Colonic mucosa (tissue), 4 donors: ENCODE data around the gene PDE8B. TPM values are rescaled to one million over a fixed set of nuclear protein-coding genes. Genes with fewer than 3 reads are reported as not detected.

Source experiments
- DNase-seq: peaks from one replicate; pipeline ENCODE4 v3.0.0-alpha.2; 2020
- H3K27ac ChIP-seq: fragments of 200-600 bp; one replicate; pipeline ENCODE4 v1.8.0; 2021
- H3K27me3 ChIP-seq: fragments of 200-600 bp; one replicate; pipeline ENCODE4 v1.8.0; 2021
- H3K36me3 ChIP-seq: fragments of 200-600 bp; one replicate; pipeline ENCODE4 v1.8.0; 2021
- H3K4me1 ChIP-seq: fragments of 200-600 bp; one replicate; pipeline ENCODE4 v1.8.0; 2021; ENCODE audit warnings: mild to moderate bottlenecking
- H3K4me3 ChIP-seq: fragments of 200-600 bp; one replicate; pipeline ENCODE4 v1.8.0; 2021
- H3K9ac ChIP-seq, 2 donors: one replicate each; pipeline ENCODE4 v1.7.0; 2013; ENCODE audit warnings: control low read depth in 2 of 2, low read depth in 2 of 2, low read length in 2 of 2
- H3K9me3 ChIP-seq: fragments of 200-600 bp; one replicate; pipeline ENCODE4 v1.8.0; 2021
- intact Hi-C: fragments of 100-400 bp; cut with DNase I; formaldehyde crosslinking; loops from one replicate; pipeline ENCODE4 v1.14.1; 2022
- total RNA-seq, 2 donors: library from RNA; stranded (reverse); fragmentation: NEBNext Ultra II Directional in 1 of 2; extraction: Animal tissue kit (Norgen Biotek cat#: 25700) in 1 of 2; gene quantifications; one replicate each; pipeline ENCODE4 v1.2.1, GENCODE V29; 2021
- TF ChIP-seq, protein P1 (sequence below): fragments of 200-600 bp; IDR thresholded peaks from one replicate; pipeline ENCODE4 v1.8.0; 2022; ENCODE audit warnings: antibody characterized with exemption, mild to moderate bottlenecking
- donor health status: healthy.
- donor health status: DM: no; HTN: no; CAD: no.
- donor health status: DM: no; HTN: no; CAD: no.

The PDE8B gene
- total RNA-seq, 2 donors from 2014 or later: 0.86 to 1.8 TPM

DNA sequence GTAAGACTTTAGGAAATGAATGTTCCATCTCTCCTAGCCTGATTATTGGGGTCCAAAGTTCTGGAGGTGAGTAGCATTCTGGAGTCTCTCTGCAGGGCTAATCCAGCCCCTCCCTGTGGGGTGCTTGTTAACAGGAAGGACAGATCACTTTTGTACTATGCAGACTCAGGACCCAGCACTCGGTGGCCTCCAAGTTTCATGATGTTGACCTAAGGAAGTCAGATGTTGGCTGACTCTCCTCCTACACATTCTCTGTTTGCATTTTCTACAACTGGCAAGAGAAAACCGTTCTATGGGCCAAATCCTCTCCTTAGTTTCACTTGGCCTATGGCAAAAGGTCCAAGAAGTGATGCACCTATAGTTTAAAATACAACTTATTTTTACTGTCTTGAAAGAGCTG lies 5.5 kb upstream of the PDE8B start:
- Histone ChIP-seq H3K9me3 (no peaks in the 10 kb centered on the region), H3K36me3 (no peaks in the 10 kb centered on the region), H3K4me3 (no peak overlapping the region), H3K27me3 (peaks cover 7% of the 10 kb centered on the region), H3K4me1 (no peaks in the 10 kb centered on the region), H3K27ac (no peak overlapping the region), H3K9ac (no peak overlapping the region)
- DNase-seq: no peak
- TF ChIP-seq, protein P1, sequence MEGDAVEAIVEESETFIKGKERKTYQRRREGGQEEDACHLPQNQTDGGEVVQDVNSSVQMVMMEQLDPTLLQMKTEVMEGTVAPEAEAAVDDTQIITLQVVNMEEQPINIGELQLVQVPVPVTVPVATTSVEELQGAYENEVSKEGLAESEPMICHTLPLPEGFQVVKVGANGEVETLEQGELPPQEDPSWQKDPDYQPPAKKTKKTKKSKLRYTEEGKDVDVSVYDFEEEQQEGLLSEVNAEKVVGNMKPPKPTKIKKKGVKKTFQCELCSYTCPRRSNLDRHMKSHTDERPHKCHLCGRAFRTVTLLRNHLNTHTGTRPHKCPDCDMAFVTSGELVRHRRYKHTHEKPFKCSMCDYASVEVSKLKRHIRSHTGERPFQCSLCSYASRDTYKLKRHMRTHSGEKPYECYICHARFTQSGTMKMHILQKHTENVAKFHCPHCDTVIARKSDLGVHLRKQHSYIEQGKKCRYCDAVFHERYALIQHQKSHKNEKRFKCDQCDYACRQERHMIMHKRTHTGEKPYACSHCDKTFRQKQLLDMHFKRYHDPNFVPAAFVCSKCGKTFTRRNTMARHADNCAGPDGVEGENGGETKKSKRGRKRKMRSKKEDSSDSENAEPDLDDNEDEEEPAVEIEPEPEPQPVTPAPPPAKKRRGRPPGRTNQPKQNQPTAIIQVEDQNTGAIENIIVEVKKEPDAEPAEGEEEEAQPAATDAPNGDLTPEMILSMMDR: no peak
- intact Hi-C loops: no loop called here

DNA sequence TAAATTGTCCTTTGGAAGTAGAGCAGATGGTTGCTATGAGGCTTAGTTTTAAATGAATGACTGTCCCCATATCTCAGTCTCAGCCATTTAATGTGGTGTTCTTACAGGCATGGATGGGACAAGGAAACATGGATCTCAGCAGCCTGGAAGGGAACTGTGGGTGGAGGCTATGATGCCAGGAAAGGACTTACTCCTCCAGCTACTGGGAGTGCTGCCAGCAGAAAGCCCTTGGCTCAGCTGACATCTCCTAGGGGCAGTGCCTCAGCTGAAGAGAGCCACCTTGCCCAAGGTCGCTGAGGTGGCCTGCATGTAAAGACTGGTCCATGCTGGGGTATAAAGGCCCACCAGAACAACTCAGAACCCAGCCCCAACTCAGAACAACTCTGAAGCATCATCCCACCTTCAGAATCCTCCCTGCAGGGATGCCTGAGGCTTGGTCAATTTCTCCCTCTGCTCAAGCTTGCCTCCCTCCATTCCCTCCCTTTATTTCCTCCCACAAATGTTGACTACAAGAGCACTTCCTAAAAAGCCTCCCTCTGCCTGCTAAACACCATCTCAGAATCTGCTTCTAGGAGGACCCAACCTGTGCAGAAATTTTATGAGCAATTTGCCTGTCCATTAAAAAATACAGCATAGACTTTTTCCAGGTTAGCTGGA lies 1.8 kb upstream of the PDE8B start:
- no peak overlapping the region for H3K4me3 ChIP-seq
- TF ChIP-seq, protein P1: no peak
- H3K27ac ChIP-seq: no peak overlapping the region
- no peaks in the 10 kb centered on the region for H3K9me3 ChIP-seq
- intact Hi-C loops: no loop called here
- no peak overlapping the region for H3K9ac ChIP-seq
- H3K4me1 ChIP-seq: no peaks in the 10 kb centered on the region
- H3K36me3 ChIP-seq: no peaks in the 10 kb centered on the region
- peaks cover 24% of the 10 kb centered on the region for H3K27me3 ChIP-seq
- DNase-seq: no peak

DNA sequence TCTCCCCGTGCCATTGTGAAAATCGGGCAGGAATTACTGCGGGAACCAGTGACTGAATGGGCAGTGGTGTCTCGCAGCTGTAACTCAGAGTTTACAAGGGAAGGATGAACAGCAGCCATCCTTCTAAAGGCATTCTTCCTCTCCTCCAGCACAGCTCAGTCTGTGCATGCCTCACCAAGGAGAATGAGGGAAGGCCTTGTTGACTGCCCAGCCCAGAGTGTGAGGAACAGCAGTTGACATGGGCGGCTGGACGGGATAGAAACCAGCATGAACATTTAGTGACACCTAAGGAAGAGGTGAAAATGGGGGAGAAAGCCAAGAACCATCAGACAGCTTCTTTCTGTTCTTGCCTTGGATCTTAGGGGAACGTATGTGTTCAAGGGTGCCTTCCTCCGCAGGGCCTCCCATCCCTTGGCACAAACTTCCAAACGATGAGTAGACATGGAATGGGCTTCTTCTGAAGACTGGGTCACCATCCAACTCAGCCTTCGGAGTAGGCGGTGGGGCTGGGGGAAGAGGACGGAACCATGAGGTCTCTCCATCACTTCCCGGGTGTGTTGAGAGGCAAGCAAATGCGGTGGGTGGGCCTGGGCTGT lies 887 bp upstream of the PDE8B start:
- Histone ChIP-seq H3K4me1 (no peaks in the 10 kb centered on the region), H3K27ac (no peak overlapping the region), H3K9ac (no peak overlapping the region), H3K4me3 (no peak overlapping the region), H3K36me3 (no peaks in the 10 kb centered on the region), H3K27me3 (peaks cover 24% of the 10 kb centered on the region), H3K9me3 (no peaks in the 10 kb centered on the region)
- intact Hi-C loops: no loop called here
- TF ChIP-seq, protein P1: no peak
- DNase-seq: no peak

DNA sequence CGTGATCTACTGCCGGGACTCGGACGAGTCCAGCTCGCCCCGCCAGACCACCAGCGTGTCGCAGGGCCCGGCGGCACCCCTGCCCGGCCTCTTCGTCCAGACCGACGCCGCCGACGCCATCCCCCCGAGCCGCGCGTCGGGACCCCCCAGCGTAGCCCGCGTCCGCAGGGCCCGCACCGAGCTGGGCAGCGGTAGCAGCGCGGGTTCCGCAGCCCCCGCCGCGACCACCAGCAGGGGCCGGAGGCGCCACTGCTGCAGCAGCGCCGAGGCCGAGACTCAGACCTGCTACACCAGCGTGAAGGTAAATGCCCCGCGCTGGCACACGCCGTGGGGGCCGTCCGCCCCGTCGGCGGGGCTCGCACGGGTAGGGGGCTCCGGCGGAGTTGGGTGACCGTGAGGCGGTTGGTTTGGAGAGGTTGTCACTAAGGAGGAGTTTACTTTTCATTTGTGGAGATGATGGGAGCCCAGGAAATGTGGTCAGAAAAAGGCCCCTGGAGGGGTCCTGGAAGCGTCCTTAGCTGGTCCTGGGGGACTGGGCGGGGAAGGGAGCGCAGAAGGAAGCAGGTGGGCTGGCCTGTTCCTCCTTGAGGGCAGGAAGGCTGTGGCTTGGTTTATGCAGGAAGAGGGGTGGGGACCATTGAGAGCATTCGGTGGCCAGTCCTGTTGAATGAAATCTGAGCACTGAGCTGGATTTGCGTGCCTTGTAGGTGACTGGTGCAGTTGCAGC lies 647 bp downstream of the PDE8B start:
- intact Hi-C loops: no loop called here
- no peak overlapping the region for H3K27ac ChIP-seq
- peak overlapping the region; percentile 33 for H3K4me3 ChIP-seq

DNA sequence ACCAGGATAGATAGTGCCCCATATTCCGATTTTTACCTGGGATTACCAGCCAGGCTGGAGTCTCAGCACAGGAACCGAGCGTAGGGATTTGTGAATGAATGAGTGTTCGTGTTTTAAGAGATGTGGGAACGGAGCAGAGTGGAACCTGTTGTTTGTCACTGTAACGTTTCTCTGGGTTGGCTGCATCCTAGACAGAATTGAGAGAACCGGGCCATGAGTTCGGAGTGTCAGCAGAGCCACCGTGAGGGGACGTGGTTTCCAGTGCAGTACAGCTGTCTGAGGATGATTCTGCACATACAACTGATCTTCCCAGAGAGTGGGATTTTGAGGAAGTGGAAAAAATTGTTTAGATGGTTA lies 1.2 kb downstream of the PDE8B start:
- H3K36me3 ChIP-seq: no peaks in the 10 kb centered on the region
- H3K9me3 ChIP-seq: no peaks in the 10 kb centered on the region
- DNase-seq: no peak
- no peaks in the 10 kb centered on the region for H3K4me1 ChIP-seq
- H3K9ac ChIP-seq: no peak overlapping the region
- peaks cover 24% of the 10 kb centered on the region for H3K27me3 ChIP-seq
- TF ChIP-seq, protein P1: no peak
- H3K4me3 ChIP-seq: no peak overlapping the region
- intact Hi-C loops: no loop called here
- no peak overlapping the region for H3K27ac ChIP-seq

More for the DNA sequence above, 647 bp downstream of the PDE8B start:
- peaks cover 24% of the 10 kb centered on the region for H3K27me3 ChIP-seq
- H3K4me1 ChIP-seq: no peaks in the 10 kb centered on the region
- H3K9ac ChIP-seq: no peak overlapping the region
- H3K9me3 ChIP-seq: no peaks in the 10 kb centered on the region
- DNase-seq: no peak
- H3K36me3 ChIP-seq: no peaks in the 10 kb centered on the region
- TF ChIP-seq, protein P1: no peak
